Neural progenitor cell (in vitro differentiated cells): ENCODE measurements around the gene OR51D1.

Experiments used
- CTCF ChIP-seq: fragments of 200-600 bp; sonication (generic); IDR thresholded peaks from 2 replicates; pipeline ENCODE4 v1.5.1; 2017; ENCODE audit warnings: antibody characterized with exemption, mild to moderate bottlenecking
- EZH2 ChIP-seq: fragments of 200-600 bp; sonication (generic); IDR thresholded peaks from 2 replicates; pipeline ENCODE4 v1.6.1; 2017; ENCODE audit warnings: antibody characterized with exemption, mild to moderate bottlenecking, moderate library complexity

- TF ChIP-seq EZH2 (no peak), CTCF (no peak)
Observed at GRCh38 chr11:4615856-4616444, 21.3 kb upstream of the OR51D1 start.
